Peyer's patch (tissue), 4 donors: ENCODE data around the gene NCLN. TPM values are rescaled to one million over a fixed set of nuclear protein-coding genes. Genes with fewer than 3 reads are reported as not detected.
A peak's percentile ranks its signal among the peaks of the same experiment; 100 is the strongest.

ENCODE experiments used
- DNase-seq, 3 donors: peaks; one replicate each; pipeline ENCODE4 v3.0.0-alpha.2; 2017 to 2019
- H3K27ac ChIP-seq, 4 donors: fragments of 200-600 bp; sonication (generic); one replicate each; pipeline ENCODE4 v1.5.1; 2016 to 2019
- H3K27me3 ChIP-seq, 2 donors: fragments of 200-600 bp; sonication (generic); one replicate each; pipeline ENCODE4 v1.5.1; 2019
- H3K36me3 ChIP-seq, 3 donors: fragments of 200-600 bp; sonication (generic); one replicate each; pipeline ENCODE4 v1.5.1; 2016 to 2019
- H3K4me1 ChIP-seq, 4 donors: fragments of 200-600 bp; sonication (generic); one replicate each; pipeline ENCODE4 v1.5.1; 2016 to 2019
- H3K4me3 ChIP-seq, 4 donors: fragments of 200-600 bp; sonication (generic); 1 replicate in 3 of 4; 2 replicates in 1 of 4; pipeline ENCODE4 v1.5.1; 2016 to 2019; ENCODE audit warnings: mild to moderate bottlenecking in 1 of 4
- H3K9me3 ChIP-seq, 4 donors: fragments of 200-600 bp; sonication (generic); one replicate each; pipeline ENCODE4 v1.5.1; 2016 to 2019; ENCODE audit warnings: mild to moderate bottlenecking in 1 of 4
- POLR2A ChIP-seq, 2 donors: fragments of 450-650 bp; IDR thresholded peaks; one replicate each; pipeline ENCODE4 v1.5.1; 2017; ENCODE audit warnings: antibody characterized with exemption in 2 of 2, mild to moderate bottlenecking in 2 of 2, moderate library complexity in 2 of 2
- total RNA-seq, 4 donors: library from RNA; depleted of rRNA; stranded (reverse); fragments of >200 nt; gene quantifications; one replicate each; pipeline ENCODE4 v1.1.0, GENCODE V29; 2016
- TF ChIP-seq, protein P1 (sequence below), 6 experiments: fragments of 450-650 bp in 4 of 6; fragments of 200-600 bp in 2 of 6; sonication (generic) in 1 of 6; IDR thresholded peaks; one replicate each; pipeline ENCODE4 v1.5.1; 2017 to 2019; ENCODE audit warnings: antibody characterized with exemption in 6 of 6, mild to moderate bottlenecking in 3 of 6, moderate library complexity in 1 of 6

NCLN gene
- total RNA-seq, 4 donors from 2014 or later, result 84.2 to 126 (median 117) TPM

- H3K4me1 ChIP-seq, result no peaks in the 10 kb centered on the region
- no peak for DNase-seq
- no peak overlapping the region for H3K4me3 ChIP-seq
- H3K27ac ChIP-seq, result no peak overlapping the region
- no peak for TF ChIP-seq POLR2A (IDR thresholded peaks at IDR 0.05)
- TF ChIP-seq, protein P1, sequence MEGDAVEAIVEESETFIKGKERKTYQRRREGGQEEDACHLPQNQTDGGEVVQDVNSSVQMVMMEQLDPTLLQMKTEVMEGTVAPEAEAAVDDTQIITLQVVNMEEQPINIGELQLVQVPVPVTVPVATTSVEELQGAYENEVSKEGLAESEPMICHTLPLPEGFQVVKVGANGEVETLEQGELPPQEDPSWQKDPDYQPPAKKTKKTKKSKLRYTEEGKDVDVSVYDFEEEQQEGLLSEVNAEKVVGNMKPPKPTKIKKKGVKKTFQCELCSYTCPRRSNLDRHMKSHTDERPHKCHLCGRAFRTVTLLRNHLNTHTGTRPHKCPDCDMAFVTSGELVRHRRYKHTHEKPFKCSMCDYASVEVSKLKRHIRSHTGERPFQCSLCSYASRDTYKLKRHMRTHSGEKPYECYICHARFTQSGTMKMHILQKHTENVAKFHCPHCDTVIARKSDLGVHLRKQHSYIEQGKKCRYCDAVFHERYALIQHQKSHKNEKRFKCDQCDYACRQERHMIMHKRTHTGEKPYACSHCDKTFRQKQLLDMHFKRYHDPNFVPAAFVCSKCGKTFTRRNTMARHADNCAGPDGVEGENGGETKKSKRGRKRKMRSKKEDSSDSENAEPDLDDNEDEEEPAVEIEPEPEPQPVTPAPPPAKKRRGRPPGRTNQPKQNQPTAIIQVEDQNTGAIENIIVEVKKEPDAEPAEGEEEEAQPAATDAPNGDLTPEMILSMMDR (IDR thresholded peaks at IDR 0.05), result no peak
- no peaks in the 10 kb centered on the region for H3K36me3 ChIP-seq
- no peaks in the 10 kb centered on the region for H3K27me3 ChIP-seq
- H3K9me3 ChIP-seq, result no peaks in the 10 kb centered on the region
Observed at GRCh38 chr19:3239367-3239766, 53.6 kb downstream of the NCLN start.

DNA sequence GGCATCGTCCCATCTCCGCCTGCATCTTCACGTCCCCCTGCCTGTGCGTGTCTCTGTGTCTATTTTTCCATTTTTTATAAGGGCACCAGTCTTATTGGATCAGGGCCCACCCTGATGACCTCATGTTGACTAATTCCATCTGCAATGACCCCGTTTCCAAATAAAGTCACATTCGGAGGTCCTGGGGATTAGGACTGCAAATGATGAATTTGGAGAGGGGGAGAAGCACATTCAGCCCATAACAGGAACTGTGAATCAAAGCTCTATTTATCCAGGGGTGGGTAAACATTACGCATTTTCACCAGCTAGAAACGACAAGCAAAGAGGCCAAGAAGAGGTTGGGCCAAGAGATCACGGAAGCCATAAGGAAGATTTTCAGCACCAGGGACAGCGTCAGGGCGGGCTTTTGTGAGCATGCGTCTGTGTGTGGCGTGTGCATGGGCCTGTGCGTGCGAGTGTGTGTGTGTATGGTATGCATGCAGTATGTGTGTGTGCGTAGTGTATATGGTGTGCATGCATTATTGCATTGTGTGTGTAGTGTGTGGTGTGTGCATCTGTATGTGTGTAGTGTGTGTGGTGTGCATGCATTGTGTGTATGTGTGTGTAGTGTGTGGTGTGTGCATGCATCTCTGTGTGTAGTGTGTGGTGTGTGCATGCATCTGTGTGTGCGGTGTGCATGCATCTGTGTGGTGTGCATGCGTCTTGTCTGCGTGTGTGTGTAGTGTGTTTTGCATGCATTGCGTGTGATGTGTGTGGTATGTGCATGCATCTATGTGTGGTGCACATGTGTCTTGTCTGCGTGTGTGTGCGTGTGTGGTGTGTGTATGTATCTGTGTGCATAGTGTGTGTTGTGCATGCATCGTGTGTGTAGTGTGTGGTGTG, 58.3 kb downstream of the NCLN start:
- peak in 1 of 3 donors; percentile 52 for DNase-seq
- Histone ChIP-seq H3K27me3 (no peaks in the 10 kb centered on the region), H3K4me3 (no peak overlapping the region), H3K4me1 (no peaks in the 10 kb centered on the region), H3K9me3 (no peaks in the 10 kb centered on the region), H3K36me3 (no peaks in the 10 kb centered on the region), H3K27ac (no peak overlapping the region)
- TF ChIP-seq, protein P1 (IDR thresholded peaks at IDR 0.05), result no peak
- no peak for TF ChIP-seq POLR2A (IDR thresholded peaks at IDR 0.05)

DNA sequence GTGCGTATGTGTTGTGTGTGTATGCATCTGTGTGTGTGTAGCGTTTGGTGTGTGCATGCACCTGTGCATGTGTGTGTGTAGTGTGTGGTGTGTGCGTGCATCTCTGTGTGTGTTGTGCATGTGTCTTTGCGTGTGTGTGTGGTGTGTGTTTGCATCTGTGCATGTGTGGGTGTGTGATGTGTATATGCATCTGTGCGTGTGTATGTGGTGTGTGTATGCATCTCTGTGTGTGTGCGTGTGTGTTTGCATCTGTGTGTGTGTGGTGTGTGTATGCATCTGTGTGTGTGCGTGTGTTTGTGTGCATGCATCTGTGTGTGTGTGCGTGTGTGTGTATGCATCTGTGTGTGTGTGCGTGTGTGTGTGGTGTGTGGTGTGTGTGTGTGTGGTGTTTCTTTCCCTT, 59.3 kb downstream of the NCLN start:
- Histone ChIP-seq H3K27ac (no peak overlapping the region), H3K36me3 (no peaks in the 10 kb centered on the region), H3K27me3 (no peaks in the 10 kb centered on the region), H3K9me3 (no peaks in the 10 kb centered on the region), H3K4me1 (no peaks in the 10 kb centered on the region), H3K4me3 (no peak overlapping the region)
- DNase-seq, result no peak
- TF ChIP-seq POLR2A (IDR thresholded peaks at IDR 0.05), result no peak

- Histone ChIP-seq H3K4me1 (no peaks in the 10 kb centered on the region), H3K27me3 (no peaks in the 10 kb centered on the region), H3K36me3 (no peaks in the 10 kb centered on the region), H3K27ac (no peak overlapping the region), H3K9me3 (peaks cover 0 to 9% (median 2%) of the 10 kb centered on the region in 4 donors), H3K4me3 (no peak overlapping the region)
- TF ChIP-seq, protein P1 (IDR thresholded peaks at IDR 0.05), result no peak
- no peak for TF ChIP-seq POLR2A (IDR thresholded peaks at IDR 0.05)
- no peak for DNase-seq
Observed at GRCh38 chr19:3248728-3249326, 63.1 kb downstream of the NCLN start.

- no peaks in the 10 kb centered on the region for H3K36me3 ChIP-seq
- TF ChIP-seq POLR2A (IDR thresholded peaks at IDR 0.05), result no peak
- TF ChIP-seq, protein P1 (IDR thresholded peaks at IDR 0.05), result no peak
- no peak for DNase-seq
- H3K27ac ChIP-seq, result no peak overlapping the region
- H3K27me3 ChIP-seq, result no peaks in the 10 kb centered on the region
- H3K4me3 ChIP-seq, result no peak overlapping the region
- H3K4me1 ChIP-seq, result no peaks in the 10 kb centered on the region
- H3K9me3 ChIP-seq, result peaks cover 0 to 9% (median 2%) of the 10 kb centered on the region in 4 donors
Observed at GRCh38 chr19:3249408-3249807, 63.7 kb downstream of the NCLN start.

DNA sequence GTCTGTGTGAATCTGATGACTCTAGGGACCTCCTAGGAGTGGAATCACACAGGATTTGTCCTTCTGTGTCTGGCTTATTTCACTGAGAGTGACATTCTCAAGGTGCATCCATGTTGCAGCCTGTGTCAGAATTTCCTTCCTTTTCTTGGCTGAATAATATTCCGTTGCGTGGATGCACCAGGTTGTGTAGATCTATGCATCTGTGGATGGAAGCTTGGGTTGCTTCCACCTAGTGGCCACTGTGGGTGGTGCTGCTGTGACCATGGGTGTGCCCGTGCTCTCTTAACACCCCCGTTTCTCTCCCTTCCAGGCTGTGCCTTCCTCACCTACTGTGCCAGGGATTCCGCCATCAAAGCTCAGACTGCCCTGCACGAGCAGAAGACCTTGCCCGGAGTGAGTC, 64.9 kb downstream of the NCLN start:
- peak in 1 of 3 donors; percentile 18 for DNase-seq
- H3K27ac ChIP-seq, result no peak overlapping the region
- H3K36me3 ChIP-seq, result no peaks in the 10 kb centered on the region
- H3K4me3 ChIP-seq, result no peak overlapping the region
- H3K9me3 ChIP-seq, result peaks cover 0 to 9% (median 2%) of the 10 kb centered on the region in 4 donors
- H3K27me3 ChIP-seq, result no peaks in the 10 kb centered on the region
- H3K4me1 ChIP-seq, result no peaks in the 10 kb centered on the region
- TF ChIP-seq POLR2A (IDR thresholded peaks at IDR 0.05), result no peak
- TF ChIP-seq, protein P1 (IDR thresholded peaks at IDR 0.05), result peak; percentile 12 to 54 (median 48)
